GM11168 (cell line): ENCODE results near the gene SFSWAP.

Source experiments
- in situ Hi-C: fragments of 300-500 bp; cut with MboI; formaldehyde crosslinking; loops from one replicate; pipeline ENCODE4 v1.12.0; 2022; ENCODE audit warnings: low sequenced_read_pairs; ENCODE audit not compliant: unreplicated experiment

Gene SFSWAP

GRCh38 chr12:131830335-131830913, 119.5 kb downstream of the SFSWAP start:
- in situ Hi-C loops, result no loop called here

- in situ Hi-C loops, result no loop called here
Observed at GRCh38 chr12:131830914-131831571, 120.2 kb downstream of the SFSWAP start.

- in situ Hi-C loops, result no loop called here
Observed at GRCh38 chr12:131831635-131832041, 120.7 kb downstream of the SFSWAP start.

- in situ Hi-C loops, result no loop called here
Observed at GRCh38 chr12:131832321-131833231, 121.7 kb downstream of the SFSWAP start.

- in situ Hi-C loops, result no loop called here
Observed at GRCh38 chr12:131833288-131833895, 122.5 kb downstream of the SFSWAP start.

- in situ Hi-C loops, result no loop called here
Observed at GRCh38 chr12:131833896-131834641, 123.2 kb downstream of the SFSWAP start.

- in situ Hi-C loops, result no loop called here
Observed at GRCh38 chr12:131834798-131835615, 124.1 kb downstream of the SFSWAP start.

GRCh38 chr12:131835616-131836171, 124.8 kb downstream of the SFSWAP start:
- in situ Hi-C loops, result no loop called here

GRCh38 chr12:131836193-131836592, 125.3 kb downstream of the SFSWAP start:
- in situ Hi-C loops, result no loop called here

GRCh38 chr12:131836714-131837397, 126.0 kb downstream of the SFSWAP start:
- in situ Hi-C loops, result no loop called here

- in situ Hi-C loops, result no loop called here
Observed at GRCh38 chr12:131840643-131841416, 129.9 kb downstream of the SFSWAP start.

GRCh38 chr12:131841547-131841946, 130.7 kb downstream of the SFSWAP start:
- in situ Hi-C loops, result no loop called here

- in situ Hi-C loops, result no loop called here
Observed at GRCh38 chr12:131842169-131842568, 131.3 kb downstream of the SFSWAP start.

GRCh38 chr12:131843527-131843926, 132.6 kb downstream of the SFSWAP start:
- in situ Hi-C loops, result no loop called here

GRCh38 chr12:131844140-131844539, 133.2 kb downstream of the SFSWAP start:
- in situ Hi-C loops, result no loop called here

GRCh38 chr12:131844656-131845055, 133.8 kb downstream of the SFSWAP start:
- in situ Hi-C loops, result no loop called here

GRCh38 chr12:131845121-131845520, 134.2 kb downstream of the SFSWAP start:
- in situ Hi-C loops, result no loop called here

- in situ Hi-C loops, result no loop called here
Observed at GRCh38 chr12:131847456-131847855, 136.6 kb downstream of the SFSWAP start.
